Measurements from ENCODE around the gene INPP5F.

The INPP5F gene, protein sequence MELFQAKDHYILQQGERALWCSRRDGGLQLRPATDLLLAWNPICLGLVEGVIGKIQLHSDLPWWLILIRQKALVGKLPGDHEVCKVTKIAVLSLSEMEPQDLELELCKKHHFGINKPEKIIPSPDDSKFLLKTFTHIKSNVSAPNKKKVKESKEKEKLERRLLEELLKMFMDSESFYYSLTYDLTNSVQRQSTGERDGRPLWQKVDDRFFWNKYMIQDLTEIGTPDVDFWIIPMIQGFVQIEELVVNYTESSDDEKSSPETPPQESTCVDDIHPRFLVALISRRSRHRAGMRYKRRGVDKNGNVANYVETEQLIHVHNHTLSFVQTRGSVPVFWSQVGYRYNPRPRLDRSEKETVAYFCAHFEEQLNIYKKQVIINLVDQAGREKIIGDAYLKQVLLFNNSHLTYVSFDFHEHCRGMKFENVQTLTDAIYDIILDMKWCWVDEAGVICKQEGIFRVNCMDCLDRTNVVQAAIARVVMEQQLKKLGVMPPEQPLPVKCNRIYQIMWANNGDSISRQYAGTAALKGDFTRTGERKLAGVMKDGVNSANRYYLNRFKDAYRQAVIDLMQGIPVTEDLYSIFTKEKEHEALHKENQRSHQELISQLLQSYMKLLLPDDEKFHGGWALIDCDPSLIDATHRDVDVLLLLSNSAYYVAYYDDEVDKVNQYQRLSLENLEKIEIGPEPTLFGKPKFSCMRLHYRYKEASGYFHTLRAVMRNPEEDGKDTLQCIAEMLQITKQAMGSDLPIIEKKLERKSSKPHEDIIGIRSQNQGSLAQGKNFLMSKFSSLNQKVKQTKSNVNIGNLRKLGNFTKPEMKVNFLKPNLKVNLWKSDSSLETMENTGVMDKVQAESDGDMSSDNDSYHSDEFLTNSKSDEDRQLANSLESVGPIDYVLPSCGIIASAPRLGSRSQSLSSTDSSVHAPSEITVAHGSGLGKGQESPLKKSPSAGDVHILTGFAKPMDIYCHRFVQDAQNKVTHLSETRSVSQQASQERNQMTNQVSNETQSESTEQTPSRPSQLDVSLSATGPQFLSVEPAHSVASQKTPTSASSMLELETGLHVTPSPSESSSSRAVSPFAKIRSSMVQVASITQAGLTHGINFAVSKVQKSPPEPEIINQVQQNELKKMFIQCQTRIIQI

DNA sequence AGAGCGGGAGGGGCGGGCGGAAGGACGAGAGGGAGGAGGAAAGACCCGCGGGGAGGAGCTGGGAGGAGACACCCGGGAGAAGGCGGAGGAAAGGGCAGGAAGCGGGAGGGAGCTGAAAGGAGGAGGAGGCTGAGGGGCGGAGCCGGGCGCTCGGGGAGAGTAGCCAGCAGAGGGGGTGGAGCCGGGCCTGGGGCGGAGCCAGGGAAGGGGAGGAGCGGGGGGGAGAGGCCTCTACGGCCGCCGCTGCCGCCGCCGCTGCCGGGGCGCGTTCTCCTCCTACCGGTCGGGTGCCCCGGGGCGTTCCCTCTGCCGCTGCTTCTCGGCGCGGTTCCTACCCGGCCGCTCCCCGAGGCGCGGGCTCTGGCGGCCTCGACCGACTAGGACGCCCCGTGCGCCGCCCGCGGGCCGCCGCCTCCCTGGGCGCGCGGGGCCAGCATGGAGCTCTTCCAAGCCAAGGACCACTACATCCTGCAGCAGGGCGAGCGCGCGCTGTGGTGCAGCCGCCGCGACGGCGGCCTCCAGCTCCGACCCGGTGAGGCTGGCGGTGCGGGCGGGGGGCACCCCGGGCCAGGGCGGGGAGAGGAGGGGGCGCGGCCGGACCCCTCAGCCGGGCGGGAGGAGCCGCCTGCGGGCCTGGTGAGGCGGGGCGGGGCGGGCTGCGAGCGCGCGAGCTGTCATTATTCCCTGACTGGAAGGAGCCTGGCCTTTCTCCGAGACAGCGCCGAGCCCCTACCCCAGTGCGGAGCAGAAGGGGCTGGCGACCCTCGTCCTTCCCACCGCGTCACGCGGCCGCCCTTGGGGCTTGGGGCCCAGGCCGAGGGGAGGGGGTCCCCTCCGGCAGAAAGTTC is at the start of gene INPP5F:
INPP5F (plus strand) TSS at position 223 of the 848 bp plus-strand sequence; CDS start at position 436, 213 bp downstream.
- DNase-seq, result peak; percentile 99

DNA sequence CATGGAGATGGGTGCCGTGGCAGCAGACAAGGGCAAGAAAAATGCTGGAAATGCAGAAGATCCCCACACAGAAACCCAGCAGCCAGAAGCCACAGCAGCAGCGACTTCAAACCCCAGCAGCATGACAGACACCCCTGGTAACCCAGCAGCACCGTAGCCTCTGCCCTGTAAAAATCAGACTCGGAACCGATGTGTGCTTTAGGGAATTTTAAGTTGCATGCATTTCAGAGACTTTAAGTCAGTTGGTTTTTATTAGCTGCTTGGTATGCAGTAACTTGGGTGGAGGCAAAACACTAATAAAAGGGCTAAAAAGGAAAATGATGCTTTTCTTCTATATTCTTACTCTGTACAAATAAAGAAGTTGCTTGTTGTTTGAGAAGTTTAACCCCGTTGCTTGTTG is 48.7 kb upstream of the INPP5F start:
- DNase-seq, result no peak

DNA sequence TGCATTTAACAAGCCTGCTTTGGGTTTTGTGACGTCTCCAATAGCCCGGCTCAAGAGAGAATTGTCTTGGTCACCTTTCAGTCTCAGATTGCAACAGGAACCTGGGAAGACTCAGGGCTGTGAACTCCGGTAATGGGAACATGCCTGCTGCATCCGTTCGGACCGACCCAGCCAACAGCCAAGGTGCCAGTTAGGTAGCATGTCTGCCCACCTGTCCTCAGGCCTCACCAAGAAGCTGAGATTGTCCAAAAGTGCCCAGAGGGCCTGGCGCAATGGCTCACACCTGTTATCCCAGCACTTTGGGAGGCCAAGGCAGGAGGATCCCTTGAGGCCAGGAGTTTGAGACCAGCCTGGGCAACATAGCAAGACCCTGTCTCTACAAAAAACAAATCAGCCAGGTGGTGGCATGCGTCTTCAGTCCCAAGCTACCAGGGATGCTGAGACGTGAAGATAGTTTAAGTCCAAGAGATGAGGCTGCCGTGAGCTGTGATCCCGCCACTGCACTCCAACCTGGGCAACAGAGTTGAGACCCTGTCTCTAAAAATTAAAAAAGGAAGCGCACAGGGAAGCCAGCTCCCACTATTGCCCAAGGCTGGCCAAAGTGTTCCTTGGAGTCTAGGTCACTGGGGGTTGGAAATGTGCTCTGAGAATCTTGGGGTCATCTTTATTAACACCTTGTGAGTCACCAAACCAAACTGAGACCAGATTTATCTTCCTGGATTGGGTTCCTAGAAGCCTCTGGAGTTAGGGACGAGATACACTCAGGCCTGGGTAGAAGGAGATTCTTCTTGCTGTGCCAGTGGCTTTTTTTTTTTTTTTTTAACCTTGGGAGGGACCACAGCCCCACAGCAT is 47.7 kb upstream of the INPP5F start:
- DNase-seq, result no peak

- no peak for DNase-seq
Observed at GRCh38 chr10:119679480-119679829, 46.4 kb upstream of the INPP5F start.

- DNase-seq, result no peak
Observed at GRCh38 chr10:119680050-119680449, 45.8 kb upstream of the INPP5F start.

GRCh38 chr10:119680650-119681081 is 45.2 kb upstream of the INPP5F start:
- no peak for DNase-seq

- DNase-seq, result peak; percentile 77
Observed at GRCh38 chr10:119686465-119687191, 39.2 kb upstream of the INPP5F start.

DNA sequence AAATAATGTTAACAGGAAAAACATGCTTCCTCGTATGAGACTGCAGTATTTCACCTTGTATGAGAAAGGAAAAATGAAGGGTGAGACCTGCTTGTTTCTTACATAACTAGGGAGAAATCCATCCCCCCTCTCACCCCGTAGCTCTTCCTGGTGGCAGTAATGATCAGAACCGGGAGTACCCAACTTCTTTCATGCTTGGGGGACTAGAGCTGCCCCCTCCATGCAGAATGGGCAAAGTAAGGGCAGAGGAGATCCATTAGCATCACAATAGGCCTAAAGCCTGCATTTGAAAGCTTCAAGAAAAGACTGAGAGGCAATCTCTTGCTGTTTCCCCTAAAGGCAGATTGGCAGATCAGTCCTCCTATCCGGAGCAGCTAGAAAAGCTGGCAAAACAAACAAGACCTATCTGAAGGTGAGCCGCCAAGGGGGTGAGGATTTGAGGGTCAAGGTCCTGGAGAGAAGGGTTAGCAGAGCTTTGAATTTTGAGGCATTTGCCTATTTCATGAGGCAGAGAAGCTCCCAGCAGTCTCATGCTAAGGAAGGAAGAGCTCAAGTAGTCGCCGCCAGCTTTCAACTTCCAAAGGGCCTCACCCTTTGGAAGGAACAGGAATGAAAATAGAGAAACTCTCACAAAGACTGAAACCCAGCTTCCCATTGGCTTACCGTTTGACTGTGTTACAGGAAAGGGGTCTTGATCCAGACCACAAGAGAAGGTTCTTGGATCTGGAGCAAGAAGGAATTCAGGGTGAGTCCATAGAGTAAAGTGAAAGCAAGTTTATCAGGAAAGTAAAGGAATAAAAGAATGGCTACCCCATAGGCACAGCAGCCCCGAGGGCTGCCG is 38.4 kb upstream of the INPP5F start:
- DNase-seq, result no peak

DNA sequence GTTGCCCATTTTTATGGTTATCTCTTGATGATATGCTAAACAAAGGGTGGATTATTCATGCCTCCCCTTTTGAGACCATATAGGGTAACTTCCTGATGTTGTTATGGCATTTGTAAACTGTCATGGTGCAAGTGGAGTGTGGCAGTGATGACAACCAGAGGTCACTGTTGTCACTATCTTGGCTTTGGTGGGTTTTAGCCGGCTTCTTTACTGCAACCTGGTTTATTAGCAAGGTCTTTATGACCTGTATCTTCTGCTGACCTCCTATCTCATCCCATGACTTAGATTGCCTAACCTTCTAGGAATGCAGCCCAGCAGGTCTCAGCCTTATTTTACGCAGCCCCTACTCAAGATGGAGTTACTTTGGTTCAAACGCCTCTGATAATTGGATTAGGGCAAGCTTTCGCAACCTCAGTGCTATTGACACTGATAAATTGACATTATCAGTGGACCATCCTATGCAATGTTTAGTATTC is 37.8 kb upstream of the INPP5F start:
- no peak for DNase-seq

GRCh38 chr10:119689016-119689580 is 36.8 kb upstream of the INPP5F start:
- DNase-seq, result no peak

GRCh38 chr10:119691726-119692125 is 34.1 kb upstream of the INPP5F start:
- no peak for DNase-seq

- DNase-seq, result no peak
Observed at GRCh38 chr10:119693262-119693957, 32.4 kb upstream of the INPP5F start.

DNA sequence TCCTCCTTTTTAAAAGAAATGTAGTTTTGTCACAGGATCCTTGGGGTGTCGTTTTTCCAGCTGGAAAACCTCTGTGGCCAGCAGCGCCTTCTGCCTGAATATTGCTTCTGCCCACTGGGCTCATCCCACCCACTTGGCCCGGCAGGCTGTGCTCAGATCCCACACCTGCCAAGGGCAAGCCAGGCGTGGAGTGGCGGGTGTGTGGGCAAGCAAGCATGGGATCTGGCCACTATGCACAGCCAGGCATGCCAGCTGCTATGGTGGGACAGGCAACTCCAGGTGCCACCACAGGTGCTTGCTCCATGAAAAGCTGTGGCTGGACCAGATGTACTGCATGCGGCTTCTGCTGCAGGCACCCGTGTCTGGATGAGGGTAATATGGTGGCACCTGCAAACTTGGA is 31.2 kb upstream of the INPP5F start:
- no peak for DNase-seq

DNA sequence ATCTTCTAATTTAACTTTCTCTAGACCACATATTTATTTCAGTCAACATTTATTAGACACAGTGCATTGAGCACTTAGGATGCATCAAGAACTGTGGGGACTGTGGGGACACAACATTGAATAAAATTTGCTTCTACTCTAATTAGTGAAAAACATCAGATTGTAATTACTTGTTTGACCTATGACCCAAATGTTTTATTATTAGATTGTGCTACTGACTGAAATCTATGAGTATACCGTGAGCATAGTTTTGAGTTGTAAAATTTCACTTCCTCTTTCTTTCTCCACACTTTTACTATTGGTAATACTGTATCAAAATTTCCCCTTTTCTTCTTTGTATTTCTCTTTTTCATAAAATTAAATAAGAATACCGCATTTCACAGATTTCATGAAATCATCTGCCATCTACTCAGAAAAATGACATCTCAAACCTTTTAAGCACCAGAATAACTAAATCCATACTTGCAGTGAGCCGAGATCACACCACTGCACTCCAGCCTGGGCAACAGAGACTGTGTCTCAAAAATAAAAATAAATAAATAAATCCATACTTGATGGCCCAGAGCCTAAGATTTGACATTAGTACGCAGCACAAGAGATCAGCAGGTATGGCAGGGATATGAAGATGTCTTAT is 25.4 kb upstream of the INPP5F start:
- no peak for DNase-seq

DNA sequence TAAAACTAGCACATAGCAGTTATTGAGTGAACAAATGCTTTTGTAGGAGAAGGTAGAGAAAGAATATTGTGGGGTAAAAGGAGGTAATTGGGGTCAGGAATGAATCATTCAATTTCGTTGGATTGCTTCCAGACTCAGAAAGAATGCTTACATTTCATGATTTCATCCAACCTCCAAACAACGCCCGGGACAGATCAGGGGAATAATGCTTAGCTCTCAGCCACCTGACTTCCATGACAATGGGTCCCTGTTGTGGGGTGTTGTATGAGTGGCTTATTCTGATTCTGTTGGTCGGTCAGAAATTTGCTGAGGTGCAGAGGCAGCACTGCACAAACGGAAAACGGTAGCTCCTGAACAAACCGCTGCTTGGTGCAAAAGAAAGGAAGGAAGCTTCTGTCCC is 24.0 kb upstream of the INPP5F start:
- no peak for DNase-seq

- DNase-seq, result no peak
Observed at GRCh38 chr10:119702583-119702982, 23.3 kb upstream of the INPP5F start.

- no peak for DNase-seq
Observed at GRCh38 chr10:119703903-119704508, 21.8 kb upstream of the INPP5F start.

GRCh38 chr10:119705434-119705831 is 20.4 kb upstream of the INPP5F start:
- no peak for DNase-seq
